T follicular helper cell (primary cell): ENCODE results near the gene PSMD14.
"Not testable (repeated sequence)": the region's sequence is repeated elsewhere in the genome, so short reads cannot be mapped to it uniquely, and the experiment has no call there.

Source experiments
- DNase-seq: peaks from one replicate; pipeline ENCODE4 v3.0.0-alpha.2; 2020; ENCODE audit warnings: low read depth
- total RNA-seq, 2 experiments: gene quantifications; one replicate each; lab custom pipeline; 2026; lab: John Stamatoyannopoulos, UW

PSMD14 gene
- total RNA-seq = 51.1 to 233 reads per million in 2 experiments

DNA sequence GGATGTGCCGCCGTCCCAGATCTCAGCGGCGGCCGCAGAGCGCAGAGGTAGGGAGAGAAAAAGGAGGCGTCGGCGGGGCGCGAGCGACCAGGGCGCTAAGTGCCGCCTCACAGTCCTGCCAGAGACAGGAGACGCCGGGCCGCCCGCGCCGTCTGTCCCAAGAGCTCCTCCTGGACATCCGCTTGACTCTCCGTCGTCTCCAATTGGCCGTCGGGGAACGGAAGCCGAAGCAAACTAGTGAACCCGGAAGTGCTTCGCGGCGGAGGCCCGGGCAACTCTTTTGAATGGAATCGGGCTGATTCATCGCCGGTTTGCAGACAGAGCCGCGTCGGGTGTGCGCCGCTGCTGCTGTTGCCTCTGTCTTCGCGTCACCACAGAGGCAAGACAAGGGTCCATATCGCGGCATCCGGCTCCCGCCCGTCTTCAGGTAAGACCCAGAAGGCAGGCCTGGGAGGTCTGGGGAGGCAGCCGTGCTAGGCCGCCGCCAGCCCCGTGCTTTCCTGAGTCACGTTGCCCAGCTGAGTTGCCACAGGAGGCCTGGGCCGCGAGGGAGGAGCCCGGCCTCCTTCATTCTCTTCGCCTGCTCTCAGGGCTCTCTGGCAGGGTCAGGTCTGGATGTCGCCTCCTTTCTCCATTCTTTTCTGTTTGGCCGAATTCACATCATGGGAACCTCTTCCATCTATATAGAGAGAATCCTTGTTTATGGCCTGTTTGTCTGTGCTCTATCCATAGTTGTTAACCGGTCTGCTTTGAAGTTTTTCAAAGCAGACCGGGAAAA, at the start of gene PSMD14:
Gene PSMD14, plus strand, starts transcription at position 248 of the 778 bp plus-strand sequence. CDS start 10,401 bp downstream, outside the sequence.
- DNase-seq = peak; percentile 79

DNA sequence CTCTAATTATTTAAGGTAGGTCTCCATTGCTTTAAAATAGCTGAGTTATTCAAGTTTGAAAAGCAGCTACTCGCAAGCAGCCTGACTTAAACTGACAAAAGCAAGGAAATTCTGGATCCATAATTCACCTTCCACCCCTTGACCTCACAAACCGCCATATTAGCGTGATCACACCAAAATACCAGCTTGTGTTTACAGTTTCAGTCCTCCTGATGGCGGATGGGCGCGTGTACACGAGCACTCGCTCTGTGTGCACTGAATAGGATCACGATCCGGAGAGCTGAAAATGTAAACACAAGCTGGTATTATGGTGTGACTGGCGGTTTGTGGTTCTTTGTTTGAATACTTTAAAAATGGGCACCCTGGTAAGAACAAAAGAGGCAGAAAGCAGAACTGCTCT, 42.4 kb upstream of the PSMD14 start:
- no peak for DNase-seq

GRCh38 chr2:161269111-161269510, 39.1 kb upstream of the PSMD14 start:
- DNase-seq = no peak

DNA sequence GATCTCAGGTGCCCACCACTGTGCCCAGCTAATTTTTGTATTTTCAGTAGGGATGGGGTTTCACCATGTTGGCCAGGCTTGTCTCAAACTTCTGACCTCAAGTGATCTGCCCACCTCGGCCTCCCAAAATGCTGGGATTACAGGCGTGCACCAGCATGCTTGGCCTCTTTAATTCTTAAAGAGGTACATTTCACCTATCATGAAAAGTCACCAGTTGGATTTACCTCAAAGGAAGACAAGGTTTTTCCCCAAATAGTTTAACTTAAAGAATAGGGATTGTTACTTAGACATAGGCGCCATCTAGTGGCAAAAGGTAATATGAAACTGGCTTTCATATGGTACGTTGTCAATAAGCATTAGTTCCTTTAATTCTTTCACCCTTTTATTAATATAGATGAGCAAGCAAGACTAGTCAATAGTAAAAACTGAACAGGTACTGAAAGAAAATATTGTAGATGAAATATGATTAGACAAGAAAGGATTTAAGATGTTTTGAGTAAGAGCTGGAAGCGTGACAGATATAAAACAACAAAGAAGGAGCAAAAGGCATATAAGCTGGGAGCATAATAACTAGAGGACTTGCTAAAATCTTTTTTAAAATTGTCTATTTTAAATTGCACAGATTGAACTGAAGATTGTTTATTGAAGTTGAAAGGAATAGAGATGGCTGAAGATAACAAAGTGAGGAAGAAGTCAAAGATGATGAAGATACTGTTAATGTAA, 35.0 kb upstream of the PSMD14 start:
- no peak for DNase-seq

- DNase-seq = not testable (repeated sequence)
Observed at GRCh38 chr2:161278564-161279229, 29.5 kb upstream of the PSMD14 start.

DNA sequence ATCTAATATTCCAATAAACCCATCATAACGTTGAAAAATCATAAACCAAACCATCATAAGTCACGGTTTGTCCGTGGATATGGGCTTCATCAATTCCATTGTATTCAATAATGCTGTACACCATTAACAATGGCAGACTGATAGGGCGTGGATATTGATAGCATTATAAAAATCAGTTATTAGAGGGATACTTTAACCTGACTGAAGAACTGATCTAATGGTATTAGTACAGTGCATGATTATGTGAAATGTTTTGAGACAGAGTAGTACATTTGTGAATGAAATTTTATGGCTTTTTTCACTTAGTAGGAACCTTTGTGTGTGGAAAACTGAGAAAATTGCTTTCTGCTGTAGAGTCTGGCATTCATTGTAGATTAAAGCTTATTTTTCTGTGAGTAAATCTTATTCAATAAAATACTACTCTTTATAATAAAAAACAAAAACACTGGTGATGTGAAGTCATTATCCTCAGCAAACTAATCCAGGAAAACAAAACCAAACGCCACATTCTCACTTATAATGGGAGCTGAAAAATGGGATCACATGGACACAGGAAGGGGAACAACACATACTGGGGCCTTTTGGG, 28.9 kb upstream of the PSMD14 start:
- not testable (repeated sequence) for DNase-seq

DNA sequence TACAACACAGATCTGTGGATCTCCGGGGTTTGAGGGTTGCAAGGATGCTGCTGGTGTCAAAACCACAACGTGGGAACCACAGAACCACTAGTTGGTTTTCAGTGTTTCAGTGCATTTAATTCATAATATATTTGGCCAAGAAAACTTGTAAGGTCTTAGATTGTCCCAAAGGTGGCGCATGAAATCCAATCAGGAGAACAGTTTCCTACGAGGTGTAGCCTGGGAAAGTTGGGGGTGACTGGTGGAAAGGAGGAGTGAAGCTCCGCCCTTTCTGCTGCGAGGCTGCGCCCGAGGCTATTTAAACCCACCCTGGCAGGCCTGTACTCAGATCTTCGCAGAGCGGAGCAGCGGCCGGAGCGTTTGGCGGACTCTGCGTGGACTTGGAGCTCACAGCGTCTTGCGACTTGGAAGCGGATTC, 27.3 kb upstream of the PSMD14 start:
- DNase-seq = not testable (repeated sequence)

GRCh38 chr2:161281615-161282310, 26.5 kb upstream of the PSMD14 start:
- not testable (repeated sequence) for DNase-seq

DNA sequence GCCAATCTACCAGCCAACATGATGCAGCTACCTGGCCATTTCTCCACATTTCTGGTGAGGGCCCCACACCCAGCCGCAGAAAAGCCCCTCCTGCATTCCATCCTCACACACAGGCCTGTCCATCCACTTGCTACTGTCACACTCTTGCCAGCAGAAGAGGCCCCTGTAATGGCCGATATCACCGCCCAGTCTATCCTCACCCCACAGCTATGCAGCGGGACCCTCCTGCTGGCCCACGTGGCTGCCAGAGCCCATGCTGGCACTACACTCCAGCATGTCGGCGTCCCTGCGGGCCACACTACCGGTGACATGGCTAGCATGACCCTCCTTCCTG, 25.9 kb upstream of the PSMD14 start:
- DNase-seq = not testable (repeated sequence)

- DNase-seq = no peak
Observed at GRCh38 chr2:161283926-161284325, 24.3 kb upstream of the PSMD14 start.

GRCh38 chr2:161303535-161304050, 4.6 kb upstream of the PSMD14 start:
- DNase-seq = no peak

GRCh38 chr2:161306919-161307318, 1.3 kb upstream of the PSMD14 start:
- no peak for DNase-seq

GRCh38 chr2:161307676-161308075, 549 bp upstream of the PSMD14 start:
- no peak for DNase-seq

DNA sequence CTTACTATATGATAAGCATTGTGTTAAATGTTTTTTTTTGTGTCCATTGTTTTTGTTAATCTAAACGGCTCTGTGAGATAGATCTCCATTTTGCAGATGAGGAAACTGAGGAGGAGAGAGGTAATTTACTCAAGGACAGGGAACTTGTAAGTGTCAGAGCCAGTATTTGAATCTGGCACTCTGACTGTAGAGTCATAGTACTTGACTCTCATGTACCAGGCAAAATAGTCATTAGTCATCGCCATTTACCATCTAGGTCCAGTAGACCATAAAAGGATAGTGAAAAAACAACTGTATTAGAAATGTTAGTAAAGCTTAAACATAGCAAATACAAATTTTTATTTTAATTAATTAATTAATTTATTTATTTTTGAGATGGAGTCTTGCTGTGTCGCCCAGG, 4.8 kb downstream of the PSMD14 start:
- DNase-seq = no peak

DNA sequence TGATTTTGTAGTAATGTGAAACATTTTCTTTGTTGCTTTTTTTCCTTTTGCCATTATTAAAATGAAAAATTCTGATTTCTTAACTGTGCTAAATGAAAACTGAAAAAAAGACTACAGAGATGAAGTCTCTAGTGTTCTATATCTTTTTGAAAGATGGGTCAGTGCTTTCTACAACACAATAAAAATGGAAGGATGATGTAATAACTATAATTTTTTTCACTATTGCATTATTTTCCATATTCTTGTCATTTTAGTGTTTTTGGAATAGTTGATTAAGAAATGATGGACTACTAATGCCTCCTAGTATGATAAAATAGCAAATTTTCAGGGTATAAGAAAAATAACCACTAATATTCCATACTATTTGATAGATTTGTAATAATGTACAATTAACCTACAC, 7.2 kb downstream of the PSMD14 start:
- no peak for DNase-seq

- no peak for DNase-seq
Observed at GRCh38 chr2:161316701-161317100, 8.5 kb downstream of the PSMD14 start.

- DNase-seq = no peak
Observed at GRCh38 chr2:161321944-161322648, 13.9 kb downstream of the PSMD14 start.

DNA sequence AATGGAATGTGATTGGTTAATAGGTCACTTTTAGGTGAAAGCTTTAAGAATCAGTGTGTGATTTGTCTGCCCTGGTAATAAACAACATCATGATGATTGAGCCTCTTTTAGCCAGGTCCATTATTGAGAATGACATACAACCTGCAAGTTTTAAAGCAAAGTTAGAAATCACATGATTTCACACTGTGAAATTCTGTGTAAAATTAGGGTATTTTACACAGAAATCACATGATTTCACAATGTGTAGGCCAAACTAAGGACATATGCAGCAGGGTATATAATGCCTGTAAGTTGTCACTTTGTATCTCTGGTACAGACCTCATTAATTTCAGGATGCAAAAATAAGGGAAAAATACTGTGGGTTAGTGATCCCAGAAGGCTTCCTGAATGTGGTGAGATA, 16.7 kb downstream of the PSMD14 start:
- no peak for DNase-seq

GRCh38 chr2:161327582-161327981, 19.4 kb downstream of the PSMD14 start:
- DNase-seq = no peak

DNA sequence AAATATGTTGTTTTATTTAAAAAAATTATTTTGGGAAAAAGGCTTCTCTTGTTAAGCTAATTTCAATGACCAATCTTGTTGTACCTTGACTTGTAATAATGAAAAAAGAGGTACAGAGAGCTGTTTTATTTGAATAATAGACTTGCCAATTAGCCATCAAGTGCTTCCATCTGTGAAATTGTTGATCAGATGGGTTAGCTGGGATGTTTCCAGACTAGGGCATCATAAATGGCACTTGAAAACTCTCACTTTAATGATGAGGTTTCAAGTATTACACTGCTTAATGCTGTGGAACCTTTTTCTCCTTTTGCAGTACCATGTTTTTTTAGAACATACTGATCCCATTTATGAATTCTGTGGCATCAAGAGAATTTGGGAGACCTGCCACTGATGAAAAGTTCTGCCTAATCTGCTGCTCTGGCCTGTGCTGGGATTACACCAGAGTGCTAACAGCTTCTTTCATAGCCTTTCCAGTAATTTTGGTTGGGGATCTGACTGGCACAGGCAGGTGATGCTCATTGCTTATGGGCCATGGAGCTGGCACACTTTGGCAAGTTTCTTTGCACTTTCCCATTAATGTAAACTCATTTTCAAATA, 24.2 kb downstream of the PSMD14 start:
- no peak for DNase-seq
